ENCODE data around the gene EHD1. TPM values are rescaled to one million over a fixed set of nuclear protein-coding genes. Genes with fewer than 3 reads are reported as not detected.
A peak's percentile ranks its signal among the peaks of the same experiment; 100 is the strongest.

EHD1 gene
- total and polyA plus RNA-seq, 9 of the 15 experiments (the other 6 are each of a cell fraction or from before 2014, with no cell fraction given) = 0.46 to 65.0 (median 16.4) TPM

DNA sequence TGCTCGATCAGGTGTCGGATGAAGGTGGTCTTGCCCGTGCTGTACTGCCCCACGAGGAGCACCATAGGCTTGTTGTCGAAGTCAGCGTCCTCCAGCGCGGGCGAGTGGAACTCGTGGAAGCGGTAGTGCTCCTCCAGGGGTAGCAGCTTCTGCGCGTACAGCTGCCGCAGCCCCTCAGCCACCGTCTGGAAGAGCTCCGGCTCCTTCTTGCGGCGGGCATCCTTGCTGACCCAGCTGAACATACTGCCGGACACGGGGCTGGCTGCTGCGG, 263 bp downstream of the EHD1 start (continued):
- TF ChIP-seq, protein P1, sequence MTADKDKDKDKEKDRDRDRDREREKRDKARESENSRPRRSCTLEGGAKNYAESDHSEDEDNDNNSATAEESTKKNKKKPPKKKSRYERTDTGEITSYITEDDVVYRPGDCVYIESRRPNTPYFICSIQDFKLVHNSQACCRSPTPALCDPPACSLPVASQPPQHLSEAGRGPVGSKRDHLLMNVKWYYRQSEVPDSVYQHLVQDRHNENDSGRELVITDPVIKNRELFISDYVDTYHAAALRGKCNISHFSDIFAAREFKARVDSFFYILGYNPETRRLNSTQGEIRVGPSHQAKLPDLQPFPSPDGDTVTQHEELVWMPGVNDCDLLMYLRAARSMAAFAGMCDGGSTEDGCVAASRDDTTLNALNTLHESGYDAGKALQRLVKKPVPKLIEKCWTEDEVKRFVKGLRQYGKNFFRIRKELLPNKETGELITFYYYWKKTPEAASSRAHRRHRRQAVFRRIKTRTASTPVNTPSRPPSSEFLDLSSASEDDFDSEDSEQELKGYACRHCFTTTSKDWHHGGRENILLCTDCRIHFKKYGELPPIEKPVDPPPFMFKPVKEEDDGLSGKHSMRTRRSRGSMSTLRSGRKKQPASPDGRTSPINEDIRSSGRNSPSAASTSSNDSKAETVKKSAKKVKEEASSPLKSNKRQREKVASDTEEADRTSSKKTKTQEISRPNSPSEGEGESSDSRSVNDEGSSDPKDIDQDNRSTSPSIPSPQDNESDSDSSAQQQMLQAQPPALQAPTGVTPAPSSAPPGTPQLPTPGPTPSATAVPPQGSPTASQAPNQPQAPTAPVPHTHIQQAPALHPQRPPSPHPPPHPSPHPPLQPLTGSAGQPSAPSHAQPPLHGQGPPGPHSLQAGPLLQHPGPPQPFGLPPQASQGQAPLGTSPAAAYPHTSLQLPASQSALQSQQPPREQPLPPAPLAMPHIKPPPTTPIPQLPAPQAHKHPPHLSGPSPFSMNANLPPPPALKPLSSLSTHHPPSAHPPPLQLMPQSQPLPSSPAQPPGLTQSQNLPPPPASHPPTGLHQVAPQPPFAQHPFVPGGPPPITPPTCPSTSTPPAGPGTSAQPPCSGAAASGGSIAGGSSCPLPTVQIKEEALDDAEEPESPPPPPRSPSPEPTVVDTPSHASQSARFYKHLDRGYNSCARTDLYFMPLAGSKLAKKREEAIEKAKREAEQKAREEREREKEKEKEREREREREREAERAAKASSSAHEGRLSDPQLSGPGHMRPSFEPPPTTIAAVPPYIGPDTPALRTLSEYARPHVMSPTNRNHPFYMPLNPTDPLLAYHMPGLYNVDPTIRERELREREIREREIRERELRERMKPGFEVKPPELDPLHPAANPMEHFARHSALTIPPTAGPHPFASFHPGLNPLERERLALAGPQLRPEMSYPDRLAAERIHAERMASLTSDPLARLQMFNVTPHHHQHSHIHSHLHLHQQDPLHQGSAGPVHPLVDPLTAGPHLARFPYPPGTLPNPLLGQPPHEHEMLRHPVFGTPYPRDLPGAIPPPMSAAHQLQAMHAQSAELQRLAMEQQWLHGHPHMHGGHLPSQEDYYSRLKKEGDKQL (CRISPR knock-in tag; IDR thresholded peaks at IDR 0.05; ENCODE audit: borderline replicate concordance) = peak; percentile 74; the same call in 1 of the 2 replicates
- TF ChIP-seq CTCF (IDR thresholded peaks at IDR 0.05 in 2 of 3, conservative IDR thresholded peaks at IDR 0.05 in 1 of 3; ENCODE audit: insufficient read depth in 2 of 3, low read depth in 1 of 3, low read length in 3 of 3) (0 out of 6 replicates have a peak, but pooled peaks of 1 of the 3 experiments have one; percentile 0), CBX8 (IDR thresholded peaks at IDR 0.05; ENCODE audit: borderline replicate concordance, extremely low read depth, low read depth, low read length, poor library complexity, severe bottlenecking) (no peak), POU5F1 (IDR thresholded peaks at IDR 0.05; ENCODE audit: borderline replicate concordance, low read depth, low read length, partially characterized antibody) (no peak), HDAC6 (IDR thresholded peaks at IDR 0.05; ENCODE audit: low read depth, low read length) (no peak), ZNF263 (CRISPR knock-in tag; IDR thresholded peaks at IDR 0.05; ENCODE audit: borderline replicate concordance) (peak; percentile 99)
- TF ChIP-seq, protein P2, sequence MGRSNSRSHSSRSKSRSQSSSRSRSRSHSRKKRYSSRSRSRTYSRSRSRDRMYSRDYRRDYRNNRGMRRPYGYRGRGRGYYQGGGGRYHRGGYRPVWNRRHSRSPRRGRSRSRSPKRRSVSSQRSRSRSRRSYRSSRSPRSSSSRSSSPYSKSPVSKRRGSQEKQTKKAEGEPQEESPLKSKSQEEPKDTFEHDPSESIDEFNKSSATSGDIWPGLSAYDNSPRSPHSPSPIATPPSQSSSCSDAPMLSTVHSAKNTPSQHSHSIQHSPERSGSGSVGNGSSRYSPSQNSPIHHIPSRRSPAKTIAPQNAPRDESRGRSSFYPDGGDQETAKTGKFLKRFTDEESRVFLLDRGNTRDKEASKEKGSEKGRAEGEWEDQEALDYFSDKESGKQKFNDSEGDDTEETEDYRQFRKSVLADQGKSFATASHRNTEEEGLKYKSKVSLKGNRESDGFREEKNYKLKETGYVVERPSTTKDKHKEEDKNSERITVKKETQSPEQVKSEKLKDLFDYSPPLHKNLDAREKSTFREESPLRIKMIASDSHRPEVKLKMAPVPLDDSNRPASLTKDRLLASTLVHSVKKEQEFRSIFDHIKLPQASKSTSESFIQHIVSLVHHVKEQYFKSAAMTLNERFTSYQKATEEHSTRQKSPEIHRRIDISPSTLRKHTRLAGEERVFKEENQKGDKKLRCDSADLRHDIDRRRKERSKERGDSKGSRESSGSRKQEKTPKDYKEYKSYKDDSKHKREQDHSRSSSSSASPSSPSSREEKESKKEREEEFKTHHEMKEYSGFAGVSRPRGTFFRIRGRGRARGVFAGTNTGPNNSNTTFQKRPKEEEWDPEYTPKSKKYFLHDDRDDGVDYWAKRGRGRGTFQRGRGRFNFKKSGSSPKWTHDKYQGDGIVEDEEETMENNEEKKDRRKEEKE (IDR thresholded peaks at IDR 0.05; ENCODE audit: borderline replicate concordance in 1 of 2, control insufficient read depth in 1 of 2, low read depth in 2 of 2, low read length in 1 of 2) = no peak
- TF ChIP-seq, protein P3, sequence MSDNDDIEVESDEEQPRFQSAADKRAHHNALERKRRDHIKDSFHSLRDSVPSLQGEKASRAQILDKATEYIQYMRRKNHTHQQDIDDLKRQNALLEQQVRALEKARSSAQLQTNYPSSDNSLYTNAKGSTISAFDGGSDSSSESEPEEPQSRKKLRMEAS (CRISPR knock-in tag; IDR thresholded peaks at IDR 0.05) = 0 out of 2 replicates have a peak, but pooled peaks have one; percentile 37
- TF ChIP-seq, protein P4, sequence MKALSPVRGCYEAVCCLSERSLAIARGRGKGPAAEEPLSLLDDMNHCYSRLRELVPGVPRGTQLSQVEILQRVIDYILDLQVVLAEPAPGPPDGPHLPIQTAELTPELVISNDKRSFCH (CRISPR knock-in tag; IDR thresholded peaks at IDR 0.05) = no peak
- TF ChIP-seq, protein P4 (tag; IDR thresholded peaks at IDR 0.05) = 0 out of 2 replicates have a peak, but pooled peaks have one; percentile 42
- TF ChIP-seq, protein P5, sequence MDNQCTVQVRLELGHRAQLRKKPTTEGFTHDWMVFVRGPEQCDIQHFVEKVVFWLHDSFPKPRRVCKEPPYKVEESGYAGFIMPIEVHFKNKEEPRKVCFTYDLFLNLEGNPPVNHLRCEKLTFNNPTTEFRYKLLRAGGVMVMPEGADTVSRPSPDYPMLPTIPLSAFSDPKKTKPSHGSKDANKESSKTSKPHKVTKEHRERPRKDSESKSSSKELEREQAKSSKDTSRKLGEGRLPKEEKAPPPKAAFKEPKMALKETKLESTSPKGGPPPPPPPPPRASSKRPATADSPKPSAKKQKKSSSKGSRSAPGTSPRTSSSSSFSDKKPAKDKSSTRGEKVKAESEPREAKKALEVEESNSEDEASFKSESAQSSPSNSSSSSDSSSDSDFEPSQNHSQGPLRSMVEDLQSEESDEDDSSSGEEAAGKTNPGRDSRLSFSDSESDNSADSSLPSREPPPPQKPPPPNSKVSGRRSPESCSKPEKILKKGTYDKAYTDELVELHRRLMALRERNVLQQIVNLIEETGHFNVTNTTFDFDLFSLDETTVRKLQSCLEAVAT (IDR thresholded peaks at IDR 0.05) = peak in 1 of 2 experiments; percentile 42; a peak in 1 of 4 replicates

Measured in K562 (cell line).